SHP77 (cell line): ENCODE results near the gene TEFM.
"Not testable (repeated sequence)": the region's sequence is repeated elsewhere in the genome, so short reads cannot be mapped to it uniquely, and the experiment has no call there.

Source experiments
- DNase-seq, 2 experiments: peaks; one replicate each; lab custom pipeline; 2025; lab: John Stamatoyannopoulos, UW

The TEFM gene

DNA sequence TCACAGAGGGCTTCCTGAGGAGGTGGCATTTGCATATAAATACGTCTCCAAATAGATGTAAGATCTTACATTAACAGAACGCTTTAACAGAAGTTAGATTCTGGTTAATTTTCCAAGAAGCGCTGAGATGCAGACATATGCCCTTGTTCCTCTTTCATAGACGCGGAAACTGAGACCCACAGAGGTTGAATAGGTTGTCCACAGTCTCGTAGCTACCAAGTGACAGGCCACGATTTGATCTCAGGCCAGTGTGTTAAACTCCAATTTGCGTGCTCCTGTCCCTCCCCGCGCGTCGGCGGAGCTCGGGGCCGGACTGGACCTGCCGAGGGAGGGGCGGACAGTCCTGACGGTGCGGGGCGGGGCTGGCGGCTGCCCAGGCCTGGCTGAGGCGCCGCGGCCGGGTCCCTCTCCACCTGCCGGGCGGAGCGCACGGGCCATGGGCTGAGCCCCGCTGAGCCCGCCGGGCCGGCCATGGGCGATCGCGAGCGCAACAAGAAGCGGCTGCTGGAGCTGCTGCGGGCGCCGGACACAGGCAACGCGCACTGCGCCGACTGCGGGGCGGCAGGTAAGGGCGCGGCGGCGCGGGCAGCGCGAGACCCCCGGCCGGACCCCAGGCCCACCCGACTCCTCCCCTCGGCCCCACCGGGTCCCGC, 15.6 kb upstream of the TEFM start, which contains the start of gene ADAP2:
Gene ADAP2, plus strand, starts transcription at position 402 of the 653 bp plus-strand sequence. Its CDS starts 70 bp downstream, at position 472.
- DNase-seq, result peak in 1 of 2 experiments; percentile 36

DNA sequence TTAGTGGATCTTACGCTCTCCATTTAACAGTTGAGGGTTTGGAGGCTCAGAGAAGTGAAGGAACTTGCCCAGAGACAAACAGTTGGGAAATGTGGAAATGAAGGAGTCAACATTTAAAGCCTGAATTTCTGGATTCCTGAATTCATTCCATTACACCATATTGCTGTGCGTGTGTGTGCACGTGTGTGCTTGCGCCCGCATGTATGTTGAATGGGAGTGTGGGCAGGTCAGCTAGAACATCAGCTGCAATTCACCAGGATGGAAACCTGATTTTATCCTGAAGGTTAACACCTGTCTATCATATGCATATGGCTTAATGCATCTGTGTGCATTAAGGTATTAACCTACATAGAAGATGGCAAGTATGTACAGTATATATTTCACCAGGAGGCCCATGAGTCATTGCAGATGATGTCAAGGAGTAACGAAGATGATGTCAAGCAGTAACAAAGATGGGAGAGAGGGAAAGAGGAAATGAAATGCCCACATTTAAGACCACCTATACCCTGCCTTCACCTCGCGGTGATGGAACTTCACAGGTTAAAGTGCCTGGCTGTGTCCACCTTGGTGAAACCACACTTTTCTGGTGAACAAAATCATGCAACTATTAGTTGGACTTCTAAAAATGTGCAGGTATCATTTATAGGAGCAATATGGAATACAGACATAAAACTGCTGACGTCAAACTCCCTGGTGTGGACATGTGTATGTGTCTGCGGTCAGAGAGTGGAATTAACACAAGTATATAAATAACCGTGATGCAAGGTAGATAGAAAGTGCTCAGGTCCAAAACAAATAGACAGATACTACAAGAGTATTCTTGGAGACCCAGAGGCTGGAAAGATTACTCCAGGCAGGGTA, 14.9 kb upstream of the TEFM start:
- no peak for DNase-seq

DNA sequence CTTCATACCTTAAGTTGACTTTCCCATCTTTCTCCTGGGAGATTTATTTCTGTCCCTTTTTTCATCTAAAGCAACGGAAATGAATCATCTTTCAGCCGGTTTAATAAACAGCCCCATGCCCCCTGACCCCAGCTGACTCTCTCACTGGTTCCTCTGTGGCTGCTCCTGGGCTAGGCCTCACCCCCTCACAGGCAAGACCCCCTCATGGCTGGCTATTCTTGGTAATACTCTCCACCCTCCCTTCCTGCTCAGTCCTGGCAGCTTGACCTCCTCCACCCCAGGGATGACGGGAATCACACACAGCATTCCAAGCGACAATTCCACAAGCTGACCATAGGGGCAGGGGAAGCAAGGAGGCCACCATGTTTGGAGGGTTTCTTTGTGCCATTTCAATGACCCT, 14.2 kb upstream of the TEFM start:
- no peak for DNase-seq

GRCh38 chr17:30917050-30917449, 11.0 kb upstream of the TEFM start:
- no peak for DNase-seq

DNA sequence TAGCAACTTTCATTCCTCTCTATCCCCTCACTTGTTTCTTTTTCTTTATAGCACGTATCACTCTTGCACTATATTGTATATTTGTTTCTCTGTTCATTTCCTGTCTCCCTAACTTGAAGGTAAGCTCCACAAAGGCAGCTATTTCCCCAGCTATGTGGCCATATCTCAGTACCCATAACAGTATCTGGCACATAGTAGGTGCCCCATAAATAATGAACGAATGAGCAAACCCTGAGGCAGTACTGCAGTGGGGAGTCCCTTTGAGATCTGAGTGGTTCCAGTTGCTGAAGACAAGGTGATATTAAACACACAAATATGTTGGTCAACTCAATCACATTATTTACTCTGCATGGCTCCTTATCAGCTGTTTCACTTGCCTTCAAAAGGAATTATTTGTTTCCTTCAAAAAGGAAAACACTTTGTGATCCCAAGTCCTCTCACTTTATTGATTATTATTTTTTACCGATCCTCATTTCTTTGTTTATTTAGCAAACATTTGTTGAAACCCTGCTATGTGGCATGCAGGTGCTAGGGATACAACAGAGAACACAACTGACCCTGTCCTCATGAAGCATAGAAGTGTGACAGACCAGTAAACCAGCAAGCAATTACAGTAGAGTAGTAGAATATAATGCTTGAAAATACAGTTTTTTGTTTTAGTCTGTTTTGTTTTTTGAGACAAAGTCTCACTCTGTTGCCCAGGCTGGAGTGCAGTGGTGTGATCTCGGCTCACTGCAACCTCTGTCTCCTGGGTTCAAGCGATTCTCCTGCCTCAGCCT, 10.0 kb upstream of the TEFM start:
- no peak for DNase-seq

GRCh38 chr17:30913955-30914354, 7.9 kb upstream of the TEFM start:
- DNase-seq, result no peak

GRCh38 chr17:30910151-30910550, 4.1 kb upstream of the TEFM start:
- not testable (repeated sequence) for DNase-seq

- DNase-seq, result no peak
Measured at GRCh38 chr17:30908717-30909420, 2.8 kb upstream of the TEFM start.

- no peak for DNase-seq
Measured at GRCh38 chr17:30905742-30906100, 317 bp downstream of the TEFM start.

GRCh38 chr17:30897311-30897710, 8.7 kb downstream of the TEFM start:
- DNase-seq, result no peak

DNA sequence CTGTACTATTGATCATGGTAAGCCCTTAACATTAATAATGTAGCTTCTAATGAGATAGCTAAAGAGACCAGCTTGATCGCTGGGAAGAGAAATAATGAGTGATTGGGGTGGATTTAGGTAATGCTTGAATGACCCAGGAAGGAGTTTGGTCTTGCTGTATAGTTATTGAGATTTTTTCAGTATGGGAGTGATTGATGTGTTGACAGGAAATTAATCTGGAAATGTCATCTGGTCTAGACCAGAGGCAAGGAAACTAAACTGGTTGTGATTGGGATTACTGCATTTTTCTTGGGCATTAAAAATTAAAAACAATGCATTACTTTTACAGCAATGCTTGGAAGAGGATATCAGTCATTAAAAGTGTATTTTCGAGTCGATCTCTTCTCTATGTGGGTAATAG, 11.8 kb downstream of the TEFM start:
- DNase-seq, result no peak

- no peak for DNase-seq
Measured at GRCh38 chr17:30886187-30886586, 19.9 kb downstream of the TEFM start.

GRCh38 chr17:30869005-30869404, 37.0 kb downstream of the TEFM start:
- no peak for DNase-seq

- no peak for DNase-seq
Measured at GRCh38 chr17:30864636-30865035, 41.4 kb downstream of the TEFM start.

- DNase-seq, result no peak
Measured at GRCh38 chr17:30858556-30859250, 47.3 kb downstream of the TEFM start.

GRCh38 chr17:30854146-30854545, 51.9 kb downstream of the TEFM start:
- DNase-seq, result no peak
